HG02852 (cell line): ENCODE measurements around the gene AGAP1.

ENCODE experiments used
- ATAC-seq: cut with Tn5 transposase; IDR thresholded peaks from one replicate; pipeline ENCODE4 v1.9.1; 2021; ENCODE audit warnings: mild to moderate bottlenecking, moderate library complexity; ENCODE audit not compliant: unreplicated experiment

Gene AGAP1

DNA sequence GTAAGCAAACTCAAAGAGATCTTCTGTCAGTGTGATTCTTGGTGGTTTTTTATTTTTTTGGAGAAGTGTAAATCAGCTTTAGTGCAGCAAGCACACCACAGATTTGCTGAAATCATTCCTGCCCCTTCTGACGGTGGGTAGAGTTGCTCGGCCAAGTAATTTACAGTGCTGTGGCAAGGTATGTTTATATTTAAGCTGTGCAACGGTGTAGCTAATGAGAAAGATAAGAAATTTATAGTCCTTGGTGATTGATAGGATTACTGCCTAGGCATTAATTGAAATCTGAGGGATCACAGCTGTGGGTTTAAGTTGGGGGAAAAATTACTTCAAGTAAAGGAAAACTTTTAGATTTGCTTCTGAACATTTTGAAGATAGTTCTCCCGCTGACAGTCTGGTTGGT is 286.6 kb downstream of the AGAP1 start:
- ATAC-seq = no peak

- ATAC-seq = no peak
Measured at GRCh38 chr2:235781775-235782174, 287.9 kb downstream of the AGAP1 start.

DNA sequence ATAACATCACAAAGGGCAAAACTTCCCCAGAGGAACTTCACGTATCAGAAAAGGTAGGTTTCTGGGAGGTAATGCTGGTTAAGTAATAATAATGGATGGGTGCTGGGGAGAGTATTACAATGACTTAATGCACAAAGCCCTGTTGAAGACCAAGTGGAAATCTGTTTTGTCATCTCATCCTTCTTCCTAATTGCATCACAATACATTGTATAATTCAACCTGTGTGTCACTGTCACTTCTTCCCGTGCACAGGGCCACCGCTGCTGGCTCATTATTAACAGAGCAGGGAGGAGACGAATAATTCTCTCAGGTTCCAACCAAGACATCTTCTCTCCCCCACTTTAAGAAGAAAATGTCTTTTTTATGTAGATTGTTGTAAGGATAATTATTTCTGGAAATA is 290.9 kb downstream of the AGAP1 start:
- ATAC-seq = no peak

- no peak for ATAC-seq
Measured at GRCh38 chr2:235789552-235789951, 295.7 kb downstream of the AGAP1 start.

DNA sequence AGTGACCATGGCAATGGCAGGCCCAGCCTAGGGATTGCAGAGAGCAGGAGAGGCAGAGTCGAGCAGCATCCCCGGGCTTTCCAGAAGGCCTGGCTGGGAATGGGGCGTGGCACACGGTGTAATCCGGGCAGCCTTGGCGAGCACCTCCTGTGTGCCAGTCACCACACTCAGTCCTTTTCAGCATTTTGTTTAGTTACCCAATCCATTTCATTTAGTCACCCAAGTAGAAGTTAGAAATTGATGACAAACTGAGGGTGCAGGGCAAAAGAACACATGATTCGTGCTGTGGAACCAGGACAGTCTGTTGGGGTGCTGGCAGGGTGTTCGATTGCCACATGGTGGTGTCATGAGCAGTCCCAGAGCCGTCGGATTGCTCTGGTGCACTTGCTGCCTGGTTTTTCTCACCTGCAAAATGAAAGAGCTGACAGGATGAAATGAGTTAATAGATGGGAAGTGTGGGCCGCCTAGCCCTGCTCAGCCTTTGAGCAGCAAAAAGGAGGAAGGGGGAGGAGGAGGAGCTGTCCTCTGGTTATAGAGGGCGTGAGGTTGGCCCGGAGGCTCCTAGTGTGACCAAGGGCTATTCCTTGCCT is 299.4 kb downstream of the AGAP1 start:
- no peak for ATAC-seq

DNA sequence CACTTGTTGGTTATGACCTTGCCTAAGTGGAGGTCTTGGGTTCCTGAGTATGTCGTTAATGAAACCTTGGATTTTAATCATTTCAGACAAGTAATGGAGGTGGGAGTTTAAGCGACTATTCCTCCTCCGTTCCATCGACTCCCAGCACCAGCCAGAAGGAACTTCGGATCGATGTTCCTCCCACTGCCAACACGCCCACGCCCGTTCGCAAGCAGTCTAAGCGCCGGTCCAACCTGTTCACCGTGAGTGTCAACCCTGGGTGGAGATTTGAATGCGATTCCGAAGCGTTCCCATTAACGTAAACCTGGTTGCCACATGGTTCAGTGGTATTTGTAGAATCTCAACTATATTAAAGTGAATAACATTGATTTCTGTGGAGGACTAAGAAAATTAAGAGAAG is 305.4 kb downstream of the AGAP1 start:
- no peak for ATAC-seq

GRCh38 chr2:235802542-235802941 is 308.7 kb downstream of the AGAP1 start:
- ATAC-seq = no peak

DNA sequence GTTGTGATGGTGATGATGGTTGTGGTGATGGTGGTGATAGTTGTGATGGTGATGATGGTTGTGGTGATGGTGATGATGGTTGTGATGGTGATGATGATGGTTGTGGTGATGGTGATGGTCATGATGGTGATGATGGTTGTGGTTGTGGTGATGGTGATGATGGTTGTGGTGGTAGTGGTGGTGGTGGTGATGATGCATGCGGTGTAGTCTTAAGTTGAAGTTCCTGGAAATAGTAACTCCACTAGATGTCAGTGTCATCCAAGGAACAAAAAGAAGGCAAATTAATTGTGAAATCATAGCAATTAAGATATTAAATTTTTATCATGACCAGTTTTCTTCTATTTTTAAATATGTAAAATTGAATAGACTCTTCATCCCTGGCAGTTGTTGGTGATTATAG is 309.2 kb downstream of the AGAP1 start:
- no peak for ATAC-seq

DNA sequence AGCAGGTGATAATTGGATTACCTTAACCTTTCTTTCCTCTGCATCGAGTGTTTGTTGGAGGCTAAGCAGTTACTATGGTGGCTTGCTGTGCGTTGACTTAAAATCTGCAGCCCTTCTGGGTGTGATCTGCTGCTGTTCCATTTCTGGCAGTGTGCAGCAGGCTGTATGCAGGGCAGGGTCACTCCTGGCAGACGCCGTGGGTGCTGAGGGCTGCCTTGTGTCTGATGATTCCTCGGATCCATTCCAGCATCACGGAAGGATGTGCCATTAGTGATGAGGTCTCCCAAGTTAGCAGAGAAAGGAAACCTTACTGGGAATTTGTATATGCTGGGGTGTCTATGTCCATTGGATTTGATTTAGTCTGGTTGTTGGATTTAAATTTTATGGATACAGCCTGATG is 310.8 kb downstream of the AGAP1 start:
- no peak for ATAC-seq

- no peak for ATAC-seq
Measured at GRCh38 chr2:235806986-235807750, 313.3 kb downstream of the AGAP1 start.

- ATAC-seq = no peak
Measured at GRCh38 chr2:235808366-235808765, 314.5 kb downstream of the AGAP1 start.

- ATAC-seq = no peak
Measured at GRCh38 chr2:235810252-235810651, 316.4 kb downstream of the AGAP1 start.

DNA sequence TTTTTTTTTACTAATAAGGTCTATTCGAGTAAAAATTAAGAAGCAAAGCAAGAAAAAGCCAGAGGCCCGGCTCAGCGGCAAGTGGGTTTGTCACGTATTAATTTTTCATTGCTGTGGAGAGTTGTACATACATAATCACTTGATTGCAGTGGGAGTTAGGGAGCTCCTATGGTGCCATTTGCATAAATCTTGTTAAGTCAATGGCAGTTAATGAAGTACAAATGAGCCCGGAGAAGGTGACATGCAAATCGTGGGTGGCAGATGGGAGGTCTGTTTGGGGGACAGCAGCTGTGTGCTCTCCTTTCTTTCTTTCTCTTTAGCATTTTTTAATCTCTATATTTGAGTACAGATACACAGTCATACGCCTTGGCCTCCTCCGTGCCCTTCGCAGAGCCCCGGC is 317.0 kb downstream of the AGAP1 start:
- no peak for ATAC-seq

- no peak for ATAC-seq
Measured at GRCh38 chr2:235811446-235812184, 317.8 kb downstream of the AGAP1 start.

DNA sequence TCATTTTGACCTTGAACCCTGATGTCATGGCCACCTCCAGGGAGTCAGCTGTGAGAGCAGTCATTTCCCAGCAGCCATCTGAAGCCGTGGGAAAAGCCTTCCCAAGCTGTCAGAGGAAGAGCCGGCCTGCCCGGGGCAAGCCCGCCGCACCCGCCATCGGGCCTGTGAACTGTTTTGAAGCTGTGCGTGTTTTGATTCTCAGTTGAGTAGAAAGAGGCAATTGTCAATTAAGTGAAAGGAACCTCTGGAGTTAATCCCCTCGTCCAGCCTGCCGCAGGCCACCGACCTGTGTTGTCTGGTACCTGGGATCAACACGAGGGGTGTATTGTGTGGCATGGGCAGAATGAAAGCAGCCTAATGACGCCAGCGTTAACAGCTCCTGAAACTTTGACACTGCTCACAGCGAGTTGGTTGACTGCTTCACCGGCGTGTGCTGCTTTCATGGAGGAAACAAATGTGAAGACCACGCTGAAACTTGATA is 318.4 kb downstream of the AGAP1 start:
- no peak for ATAC-seq

DNA sequence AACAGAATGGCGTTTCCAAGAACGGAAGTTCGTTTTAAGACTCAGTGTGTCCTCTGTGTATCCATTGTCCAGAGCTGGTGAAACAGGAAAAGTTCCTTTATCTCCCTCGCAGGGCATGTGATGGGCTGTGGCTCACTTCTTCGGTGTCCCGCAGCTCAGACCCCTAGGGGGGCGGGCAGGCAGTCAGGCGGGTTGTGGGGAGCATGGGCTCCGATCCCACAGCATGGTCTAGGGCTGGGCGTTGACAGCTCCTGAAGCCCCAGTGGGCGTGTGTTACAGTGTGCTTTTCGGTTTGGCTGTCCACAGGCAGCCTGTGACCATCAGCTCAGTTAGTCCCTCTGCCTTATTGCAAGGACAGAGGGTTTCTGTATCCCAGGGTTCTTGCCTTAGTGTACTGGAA is 319.6 kb downstream of the AGAP1 start:
- ATAC-seq = no peak

- no peak for ATAC-seq
Measured at GRCh38 chr2:235820571-235820970, 326.7 kb downstream of the AGAP1 start.

GRCh38 chr2:235824331-235824730 is 330.5 kb downstream of the AGAP1 start:
- ATAC-seq = no peak

- no peak for ATAC-seq
Measured at GRCh38 chr2:235825946-235826345, 332.1 kb downstream of the AGAP1 start.

- ATAC-seq = no peak
Measured at GRCh38 chr2:235826826-235827225, 333.0 kb downstream of the AGAP1 start.

DNA sequence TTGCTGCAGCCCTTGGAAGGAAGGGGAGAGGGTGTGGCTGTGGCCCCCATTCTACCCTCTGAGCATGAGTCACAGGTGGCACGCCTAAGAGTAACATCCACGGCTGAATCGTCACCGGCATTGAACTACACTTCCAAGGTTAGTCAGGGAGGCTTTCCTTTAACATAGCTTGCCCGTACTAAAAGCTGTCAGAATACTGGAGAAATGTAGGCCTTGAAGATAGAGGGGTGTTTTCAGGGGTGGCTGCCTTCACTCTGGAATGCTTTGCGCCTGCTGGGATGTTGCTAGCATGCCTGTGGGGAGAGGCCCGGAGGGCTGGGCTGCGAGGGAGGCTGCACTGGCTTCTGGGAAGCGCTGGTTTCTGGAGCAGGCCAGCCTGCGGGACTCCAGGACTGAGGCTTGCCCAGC is 333.7 kb downstream of the AGAP1 start:
- ATAC-seq = no peak

DNA sequence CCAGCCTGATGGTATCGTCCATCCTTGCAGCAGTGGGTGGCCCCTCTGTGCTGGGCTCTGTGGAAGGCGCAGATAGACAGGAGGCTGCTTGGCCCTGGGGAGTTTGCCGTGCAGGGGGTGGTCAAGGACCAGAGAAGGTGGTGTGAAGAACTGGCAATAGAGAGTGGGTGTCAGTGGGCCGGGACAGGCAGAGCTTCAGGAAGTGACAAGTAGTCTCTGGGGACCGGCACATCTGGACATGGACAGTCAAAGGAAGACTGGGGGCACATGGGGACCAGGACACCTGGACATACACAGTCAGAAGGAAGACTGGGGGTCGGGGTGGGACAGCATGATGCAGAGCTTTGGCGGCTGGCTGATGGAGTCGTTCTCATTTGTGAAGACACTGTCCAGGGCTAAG is 335.9 kb downstream of the AGAP1 start:
- ATAC-seq = no peak
